Type B pancreatic cell (in vitro differentiated cells): Measurements from ENCODE around the gene EEFSEC. TPM values are rescaled to one million over a fixed set of nuclear protein-coding genes. Genes with fewer than 3 reads are reported as not detected.

Experiments
- DNase-seq: peaks from one replicate; pipeline ENCODE4 v3.0.0; 2021; ENCODE audit warnings: mixed read lengths; ENCODE audit not compliant: unreplicated experiment; ENCODE audit errors: extremely low spot score
- H3K27ac Mint-ChIP-seq: 2 replicates; pipeline ENCODE4 v1.8.0; 2021; ENCODE audit warnings: mild to moderate bottlenecking, mixed read lengths
- H3K27me3 Mint-ChIP-seq: 2 replicates; pipeline ENCODE4 v1.8.0; 2021; ENCODE audit warnings: mixed read lengths
- H3K36me3 Mint-ChIP-seq: 2 replicates; pipeline ENCODE4 v1.8.0; 2021; ENCODE audit warnings: mixed read lengths
- H3K4me1 Mint-ChIP-seq: one replicate; pipeline ENCODE4 v1.8.0; 2021; ENCODE audit warnings: mixed read lengths; ENCODE audit not compliant: unreplicated experiment
- H3K4me3 Mint-ChIP-seq: 2 replicates; pipeline ENCODE4 v1.8.0; 2021; ENCODE audit warnings: mild to moderate bottlenecking, mixed read lengths
- H3K9me3 Mint-ChIP-seq: 2 replicates; pipeline ENCODE4 v1.8.0; 2021; ENCODE audit warnings: mixed read lengths
- total RNA-seq: library from RNA; stranded (reverse); gene quantifications from 2 replicates; pipeline ENCODE4 v1.2.1, GENCODE V29; 2021; ENCODE audit warnings: low replicate concordance
- TF ChIP-seq, protein P1 (sequence below): fragments of 200-600 bp; sonication (generic); conservative IDR thresholded peaks from 2 replicates; pipeline ENCODE4 v1.5.0; 2021; ENCODE audit warnings: antibody characterized with exemption, mild to moderate bottlenecking

EEFSEC gene
- total RNA-seq, 1 donor from 2014 or later = 16.6 TPM

DNA sequence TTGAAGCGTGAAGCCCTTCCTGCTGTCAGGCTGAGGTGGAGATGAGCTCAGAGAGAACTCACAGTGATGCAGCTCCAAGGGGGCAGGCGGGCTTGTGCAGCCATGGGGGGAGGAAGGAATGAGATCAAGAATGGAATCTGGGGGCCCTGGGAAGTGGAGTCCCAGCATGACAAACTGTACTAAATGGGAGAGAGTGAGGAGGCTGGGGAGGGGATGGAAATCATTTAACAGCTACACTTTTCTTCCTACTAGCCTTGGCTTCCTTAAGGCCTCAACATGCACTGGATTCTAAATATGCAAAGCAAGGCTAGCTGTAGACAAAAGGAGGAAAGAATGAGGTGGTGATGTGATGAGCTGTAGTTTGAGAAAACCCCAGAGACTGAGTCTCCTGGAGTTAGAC is 133.9 kb downstream of the EEFSEC start:
- TF ChIP-seq, protein P1, sequence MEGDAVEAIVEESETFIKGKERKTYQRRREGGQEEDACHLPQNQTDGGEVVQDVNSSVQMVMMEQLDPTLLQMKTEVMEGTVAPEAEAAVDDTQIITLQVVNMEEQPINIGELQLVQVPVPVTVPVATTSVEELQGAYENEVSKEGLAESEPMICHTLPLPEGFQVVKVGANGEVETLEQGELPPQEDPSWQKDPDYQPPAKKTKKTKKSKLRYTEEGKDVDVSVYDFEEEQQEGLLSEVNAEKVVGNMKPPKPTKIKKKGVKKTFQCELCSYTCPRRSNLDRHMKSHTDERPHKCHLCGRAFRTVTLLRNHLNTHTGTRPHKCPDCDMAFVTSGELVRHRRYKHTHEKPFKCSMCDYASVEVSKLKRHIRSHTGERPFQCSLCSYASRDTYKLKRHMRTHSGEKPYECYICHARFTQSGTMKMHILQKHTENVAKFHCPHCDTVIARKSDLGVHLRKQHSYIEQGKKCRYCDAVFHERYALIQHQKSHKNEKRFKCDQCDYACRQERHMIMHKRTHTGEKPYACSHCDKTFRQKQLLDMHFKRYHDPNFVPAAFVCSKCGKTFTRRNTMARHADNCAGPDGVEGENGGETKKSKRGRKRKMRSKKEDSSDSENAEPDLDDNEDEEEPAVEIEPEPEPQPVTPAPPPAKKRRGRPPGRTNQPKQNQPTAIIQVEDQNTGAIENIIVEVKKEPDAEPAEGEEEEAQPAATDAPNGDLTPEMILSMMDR = no peak
- H3K36me3 Mint-ChIP-seq = peaks cover 12% of the 10 kb centered on the region
- peak overlapping the region; percentile 25 for H3K27ac Mint-ChIP-seq
- no peaks in the 10 kb centered on the region for H3K27me3 Mint-ChIP-seq
- peaks cover 20% of the 10 kb centered on the region for H3K4me1 Mint-ChIP-seq
- H3K4me3 Mint-ChIP-seq = no peak overlapping the region
- no peaks in the 10 kb centered on the region for H3K9me3 Mint-ChIP-seq
- DNase-seq = peak; percentile 25

DNA sequence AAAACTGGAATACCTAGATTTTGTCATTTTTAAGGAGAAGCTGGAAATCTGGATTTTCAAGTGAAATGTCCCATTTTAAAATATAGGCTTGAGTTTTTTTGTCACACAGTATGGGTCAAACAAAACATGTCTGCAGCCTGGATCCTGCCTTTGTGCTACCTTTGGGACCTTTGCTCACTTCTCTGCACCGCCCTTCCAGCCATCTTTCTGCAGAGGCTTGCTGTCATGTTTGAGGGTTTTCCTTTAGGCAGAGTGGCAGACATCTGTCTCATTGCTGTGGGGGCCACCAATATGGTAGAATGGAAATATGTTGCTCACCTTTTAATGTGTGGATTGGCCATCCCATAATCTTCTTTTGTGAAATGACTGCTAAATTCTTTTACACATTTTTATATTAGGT is 136.3 kb downstream of the EEFSEC start:
- H3K27me3 Mint-ChIP-seq = no peaks in the 10 kb centered on the region
- no peak overlapping the region for H3K27ac Mint-ChIP-seq
- DNase-seq = no peak
- no peaks in the 10 kb centered on the region for H3K9me3 Mint-ChIP-seq
- no peak overlapping the region for H3K4me3 Mint-ChIP-seq
- TF ChIP-seq, protein P1 = no peak
- peaks cover 17% of the 10 kb centered on the region for H3K4me1 Mint-ChIP-seq
- peaks cover 12% of the 10 kb centered on the region for H3K36me3 Mint-ChIP-seq

DNA sequence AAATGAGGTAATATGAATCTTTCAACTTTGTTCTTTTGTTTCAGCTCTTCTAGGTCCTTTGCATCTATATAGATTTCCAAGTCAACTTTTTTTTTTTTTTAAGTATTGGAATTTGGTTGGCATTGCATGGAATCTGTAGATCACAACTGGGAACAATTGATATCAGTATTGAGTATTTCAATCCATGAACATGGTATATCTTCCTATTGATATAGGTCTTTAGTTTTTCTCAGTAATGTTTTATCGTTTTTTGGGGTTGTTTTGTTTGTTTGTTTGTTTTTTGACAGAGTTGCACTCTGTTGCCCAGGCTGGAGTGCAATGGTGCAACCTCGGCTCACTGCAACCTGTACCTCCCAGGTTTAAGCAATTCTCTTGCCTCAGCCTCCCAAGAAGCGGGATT is 137.2 kb downstream of the EEFSEC start:
- no peak overlapping the region for H3K4me3 Mint-ChIP-seq
- TF ChIP-seq, protein P1 = no peak
- H3K36me3 Mint-ChIP-seq = peaks cover 12% of the 10 kb centered on the region
- H3K27me3 Mint-ChIP-seq = no peaks in the 10 kb centered on the region
- H3K4me1 Mint-ChIP-seq = peaks cover 16% of the 10 kb centered on the region
- no peaks in the 10 kb centered on the region for H3K9me3 Mint-ChIP-seq
- H3K27ac Mint-ChIP-seq = no peak overlapping the region
- no peak for DNase-seq

DNA sequence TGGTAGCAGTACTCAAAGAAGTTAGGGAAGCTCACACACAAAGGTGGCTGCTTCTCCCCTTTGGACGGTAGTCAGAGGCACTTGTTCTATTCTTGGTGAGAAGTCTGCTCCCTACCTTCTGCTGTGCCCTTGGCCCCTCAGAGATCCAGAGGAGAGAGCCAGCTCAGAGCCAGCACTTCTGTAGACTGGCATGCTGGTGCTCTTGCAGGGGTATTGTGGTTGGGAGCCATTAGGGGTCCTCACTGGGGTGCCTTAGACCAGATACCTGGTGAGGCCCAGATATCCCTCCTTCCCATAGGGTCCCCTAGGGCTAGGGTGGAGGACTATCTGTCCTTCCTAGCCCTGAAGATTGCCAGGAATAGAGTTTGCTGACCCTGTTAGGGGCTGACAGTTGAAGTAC is 140.6 kb downstream of the EEFSEC start:
- peaks cover 8% of the 10 kb centered on the region for H3K36me3 Mint-ChIP-seq
- H3K27me3 Mint-ChIP-seq = no peaks in the 10 kb centered on the region
- peak; percentile 43 for DNase-seq
- TF ChIP-seq, protein P1 = no peak
- H3K9me3 Mint-ChIP-seq = peaks cover 5% of the 10 kb centered on the region
- no peak overlapping the region for H3K4me3 Mint-ChIP-seq
- H3K4me1 Mint-ChIP-seq = peaks cover 4% of the 10 kb centered on the region
- no peak overlapping the region for H3K27ac Mint-ChIP-seq

DNA sequence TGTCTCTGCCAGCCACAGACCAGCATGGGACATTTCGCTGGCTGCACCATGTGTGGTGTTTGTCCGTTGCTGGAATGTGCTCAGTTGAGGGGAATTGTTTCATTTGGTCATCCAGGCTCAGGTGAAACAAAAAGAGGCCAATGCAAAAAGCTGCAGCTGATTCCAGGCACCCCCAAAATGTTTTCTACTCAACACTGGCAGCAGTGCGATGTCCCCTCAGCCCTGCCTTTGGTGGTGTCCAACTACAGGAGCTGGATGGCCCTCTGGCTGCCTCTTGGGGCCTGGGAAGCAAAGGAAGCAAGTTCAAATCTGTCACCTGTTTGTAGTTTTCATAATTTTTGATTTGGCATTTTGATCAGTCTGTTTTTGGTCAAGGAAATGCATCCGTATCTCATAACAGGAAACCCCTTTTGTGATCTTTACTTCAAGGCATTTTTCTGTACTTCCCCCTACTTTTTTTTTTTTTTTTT is 141.8 kb downstream of the EEFSEC start:
- H3K4me1 Mint-ChIP-seq = peaks cover 4% of the 10 kb centered on the region
- no peak overlapping the region for H3K4me3 Mint-ChIP-seq

More for the DNA sequence above, 141.8 kb downstream of the EEFSEC start:
- Mint-ChIP-seq H3K27ac (no peak overlapping the region), H3K36me3 (peaks cover 8% of the 10 kb centered on the region), H3K27me3 (no peaks in the 10 kb centered on the region), H3K9me3 (peaks cover 5% of the 10 kb centered on the region)
- DNase-seq = peak; percentile 43
- TF ChIP-seq, protein P1 = no peak
